Liver (tissue), 3 donors: ENCODE results near the gene RAB32.

Experiments
- CTCF ChIP-seq: fragments of 150-350 bp; IDR thresholded peaks from 2 replicates; pipeline ENCODE4 v1.5.1; 2017; ENCODE audit warnings: improper control_type of control experiment, low read depth, low read length; ENCODE audit not compliant: missing input control
- HNF4A ChIP-seq, 2 donors: conservative IDR thresholded peaks; 2 replicates each; pipeline ENCODE4 v1.6.1; 2016; ENCODE audit warnings: antibody characterized with exemption in 2 of 2, mild to moderate bottlenecking in 2 of 2
- TAF1 ChIP-seq: conservative IDR thresholded peaks from 2 replicates; pipeline ENCODE4 v1.6.1; 2016; ENCODE audit warnings: antibody characterized with exemption, mild to moderate bottlenecking
- donor health status: healthy.
- donor health status: healthy.

DNA sequence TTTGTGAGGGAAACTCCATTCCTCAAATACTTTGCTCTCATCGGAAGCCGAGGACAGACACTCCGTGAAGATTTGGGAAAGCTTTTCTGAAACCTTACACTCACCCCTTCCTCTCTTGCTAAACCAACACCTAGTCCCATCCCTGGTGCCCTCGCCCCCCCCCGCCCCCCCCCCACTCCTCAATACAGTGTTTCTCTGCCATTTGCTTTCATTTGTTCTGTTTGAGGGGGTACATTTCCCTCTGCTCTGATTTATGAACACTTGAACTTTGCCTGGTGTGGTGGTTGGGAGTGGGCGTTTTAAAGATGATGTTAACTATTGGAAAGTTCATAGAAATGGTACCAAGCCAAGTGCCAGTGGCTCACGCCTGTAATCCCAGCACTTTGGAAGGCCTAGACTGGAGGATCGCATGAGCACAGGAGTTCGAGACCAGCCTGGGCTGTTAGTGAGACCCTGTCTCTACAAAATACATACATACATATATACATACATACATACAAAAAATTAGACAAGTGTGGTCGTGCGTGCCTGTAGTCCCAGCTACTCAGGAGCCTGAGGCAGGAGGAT, 1.1 kb downstream of the RAB32 start:
- TF ChIP-seq HNF4A (conservative IDR thresholded peaks at IDR 0.05) (no peak), TAF1 (no peak), CTCF (no peak)
